Measurements from ENCODE around the gene RRP36.

The RRP36 gene

DNA sequence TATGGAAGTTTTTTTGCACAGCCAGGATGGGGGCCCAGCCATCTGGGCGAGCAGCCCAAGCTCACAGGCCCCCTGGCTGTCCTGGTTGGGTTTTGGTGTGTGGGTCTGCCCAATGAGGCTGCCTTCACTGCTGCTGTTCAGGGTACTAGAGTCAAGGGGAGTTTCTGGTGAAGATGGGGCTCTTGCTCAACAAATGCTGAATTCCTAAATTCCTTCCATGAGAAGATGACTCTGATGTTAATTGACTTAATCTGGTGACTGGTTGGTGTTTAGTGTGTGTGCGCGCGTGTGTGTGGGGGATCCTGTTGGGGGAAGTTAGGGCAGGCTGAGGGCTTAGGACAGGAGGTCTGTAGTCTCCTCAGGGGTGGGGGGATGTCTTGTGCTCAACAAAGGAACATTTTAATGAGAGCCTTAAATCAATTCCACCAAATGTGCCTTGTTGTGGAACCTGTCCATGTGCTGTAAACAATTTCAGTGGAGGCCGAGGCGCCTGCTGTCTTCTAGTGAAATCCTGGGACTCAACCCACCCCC, 56.6 kb downstream of the RRP36 start:
- Histone ChIP-seq H3K27me3 (replicated peaks; ENCODE audit: control insufficient read depth, insufficient read depth, low read length, poor library complexity, severe bottlenecking) (peaks cover 9% of the 10 kb centered on the region), H3K27ac (ENCODE audit: insufficient read depth, low read length, poor library complexity, severe bottlenecking) (no peak overlapping the region), H3K4me3 (ENCODE audit: insufficient read depth, low read depth, low read length, poor library complexity, severe bottlenecking) (no peak overlapping the region), H3K36me3 (ENCODE audit: control insufficient read depth, insufficient read depth, low read length) (no peaks in the 10 kb centered on the region), H3K9me3 (ENCODE audit: control insufficient read depth, low read length) (no peaks in the 10 kb centered on the region), H3K4me1 (ENCODE audit: control insufficient read depth, insufficient read depth, low read length, poor library complexity, severe bottlenecking) (peaks cover 14% of the 10 kb centered on the region)
- no peak for DNase-seq

DNA sequence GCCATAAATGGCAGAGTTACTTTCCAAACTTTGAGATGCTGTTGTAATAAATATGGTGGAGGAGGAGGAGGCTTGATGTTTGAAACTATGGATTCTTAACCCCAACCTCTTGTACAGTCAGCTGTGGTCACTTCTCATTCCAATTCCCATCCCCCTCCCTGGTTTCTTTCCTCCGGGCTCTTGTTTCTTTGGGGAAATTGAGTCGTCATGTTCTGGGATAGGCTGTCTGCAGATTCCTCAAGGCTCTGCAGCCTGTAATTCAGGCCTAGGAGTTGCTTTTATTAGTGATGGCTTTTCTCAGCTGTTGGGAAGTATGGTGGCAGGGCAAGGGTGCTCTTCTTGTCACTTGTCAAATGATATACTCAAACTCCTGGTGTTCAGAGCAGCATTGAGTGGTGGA, 57.3 kb downstream of the RRP36 start:
- DNase-seq: no peak
- Histone ChIP-seq H3K36me3 (ENCODE audit: control insufficient read depth, insufficient read depth, low read length) (no peaks in the 10 kb centered on the region), H3K4me1 (ENCODE audit: control insufficient read depth, insufficient read depth, low read length, poor library complexity, severe bottlenecking) (peaks cover 14% of the 10 kb centered on the region), H3K9me3 (ENCODE audit: control insufficient read depth, low read length) (no peaks in the 10 kb centered on the region), H3K27ac (ENCODE audit: insufficient read depth, low read length, poor library complexity, severe bottlenecking) (no peak overlapping the region), H3K4me3 (ENCODE audit: insufficient read depth, low read depth, low read length, poor library complexity, severe bottlenecking) (no peak overlapping the region), H3K27me3 (replicated peaks; ENCODE audit: control insufficient read depth, insufficient read depth, low read length, poor library complexity, severe bottlenecking) (peaks cover 9% of the 10 kb centered on the region)

Data from effector memory CD4-positive, alpha-beta T cell (primary cell).